Measurements from ENCODE around the gene SRC.

DNA sequence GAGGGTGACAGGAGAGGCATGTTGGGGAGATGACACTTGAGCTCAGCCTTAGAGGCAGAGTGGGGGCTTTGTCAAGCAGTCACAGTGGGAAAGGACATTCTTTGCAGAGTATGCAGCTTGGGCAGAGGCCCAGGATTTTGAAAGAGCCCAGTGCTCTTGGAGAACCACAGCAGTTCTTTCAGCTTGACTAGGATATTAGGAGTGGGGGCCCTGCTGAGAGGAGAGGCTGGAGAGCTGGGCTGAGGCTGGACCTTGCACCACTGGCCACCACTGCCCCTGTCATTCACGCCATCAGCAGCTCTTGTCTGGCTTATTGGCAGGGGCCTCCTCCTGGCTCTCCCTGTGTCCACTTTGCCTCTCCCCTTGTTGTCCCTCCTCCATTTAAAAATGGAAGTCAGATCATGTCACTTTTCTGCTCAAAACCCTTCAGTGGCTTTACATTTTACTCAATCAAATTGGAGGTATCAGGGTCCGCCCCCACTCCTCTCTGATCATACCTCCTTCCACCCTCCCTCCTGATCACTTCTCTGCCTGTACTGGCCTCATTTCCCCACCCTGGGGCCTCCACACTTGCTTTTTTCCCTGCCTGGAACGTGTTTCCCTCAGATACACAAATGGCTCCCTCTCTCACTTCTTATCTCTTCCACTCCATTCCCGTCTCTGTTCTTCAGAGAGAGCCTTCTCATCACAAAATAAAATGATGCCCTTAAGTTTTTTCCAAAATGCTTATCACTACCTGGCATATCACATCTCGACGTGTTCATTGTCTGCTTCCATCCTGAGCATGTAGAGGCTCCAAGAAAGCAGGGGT, 46.0 kb upstream of the SRC start:
- TF ChIP-seq NFIC (IDR thresholded peaks at IDR 0.05; ENCODE audit: borderline replicate concordance) (no peak), GABPA (IDR thresholded peaks at IDR 0.05; ENCODE audit: low read depth) (no peak), CTCF (IDR thresholded peaks at IDR 0.05) (no peak), RXRA (IDR thresholded peaks at IDR 0.05; ENCODE audit: borderline replicate concordance, low read depth) (no peak), POLR2AphosphoS5 (IDR thresholded peaks at IDR 0.05; ENCODE audit: low read depth, low read length) (no peak), RCOR1 (IDR thresholded peaks at IDR 0.05; ENCODE audit: low read length) (no peak), FOXJ3 (CRISPR knock-in tag; IDR thresholded peaks at IDR 0.05) (no peak), GATA2 (CRISPR knock-in tag; IDR thresholded peaks at IDR 0.05) (no peak), MAX (IDR thresholded peaks at IDR 0.05; ENCODE audit: low read depth) (no peak), ZBTB33 (IDR thresholded peaks at IDR 0.05; ENCODE audit: borderline replicate concordance, low read depth) (no peak)

Measured in SK-N-SH (cell line).